ENCODE results near the gene RRP8. TPM values are rescaled to one million over a fixed set of nuclear protein-coding genes. Genes with fewer than 3 reads are reported as not detected.
A peak's percentile ranks its signal among the peaks of the same experiment; 100 is the strongest.

Gene RRP8
- total and polyA plus RNA-seq, 9 of the 15 experiments (the other 6 are each of a cell fraction or from before 2014, with no cell fraction given), result 5.7 to 47.3 (median 32.6) TPM

DNA sequence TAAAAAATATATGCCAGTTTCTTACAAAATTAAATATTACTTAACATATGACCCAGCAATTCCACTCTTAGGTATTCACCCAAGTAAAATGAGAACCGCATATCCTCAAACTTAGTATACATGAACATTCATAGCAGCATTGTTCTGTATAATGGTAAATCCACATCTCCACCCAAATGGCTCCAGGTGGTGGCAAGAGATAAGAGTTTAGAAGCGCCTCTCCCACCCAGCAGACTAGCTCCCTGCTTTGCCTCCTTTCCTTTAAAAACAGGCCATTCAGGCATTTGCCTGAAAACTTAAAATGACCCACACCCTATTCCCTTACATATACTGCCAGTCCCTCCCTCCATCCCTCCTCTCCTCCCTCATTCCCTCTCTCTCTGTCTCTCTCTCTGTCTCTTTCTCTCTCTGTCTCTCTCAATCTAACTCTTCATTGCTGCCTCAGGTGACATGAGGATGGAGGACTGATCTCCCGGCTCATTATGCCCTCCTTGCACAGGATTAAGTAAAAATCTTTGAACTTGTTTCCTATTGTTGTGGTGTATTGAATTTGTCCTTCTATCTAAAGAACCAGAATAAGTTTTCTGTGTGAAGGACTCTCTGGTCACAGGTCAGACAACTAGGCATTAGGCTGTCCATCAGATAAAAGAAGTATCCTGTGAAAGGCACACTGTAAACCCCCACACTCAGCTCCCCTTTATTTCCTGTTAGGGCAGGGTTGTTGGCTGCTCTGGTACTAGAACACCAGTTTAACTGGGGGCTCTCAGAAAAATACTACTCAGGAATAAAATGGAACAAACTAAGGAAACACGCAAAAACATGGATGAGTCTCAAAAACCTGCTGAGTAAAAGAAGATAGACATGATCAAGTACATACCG is 48.3 kb downstream of the RRP8 start (continued):
- TF ChIP-seq, protein P1, sequence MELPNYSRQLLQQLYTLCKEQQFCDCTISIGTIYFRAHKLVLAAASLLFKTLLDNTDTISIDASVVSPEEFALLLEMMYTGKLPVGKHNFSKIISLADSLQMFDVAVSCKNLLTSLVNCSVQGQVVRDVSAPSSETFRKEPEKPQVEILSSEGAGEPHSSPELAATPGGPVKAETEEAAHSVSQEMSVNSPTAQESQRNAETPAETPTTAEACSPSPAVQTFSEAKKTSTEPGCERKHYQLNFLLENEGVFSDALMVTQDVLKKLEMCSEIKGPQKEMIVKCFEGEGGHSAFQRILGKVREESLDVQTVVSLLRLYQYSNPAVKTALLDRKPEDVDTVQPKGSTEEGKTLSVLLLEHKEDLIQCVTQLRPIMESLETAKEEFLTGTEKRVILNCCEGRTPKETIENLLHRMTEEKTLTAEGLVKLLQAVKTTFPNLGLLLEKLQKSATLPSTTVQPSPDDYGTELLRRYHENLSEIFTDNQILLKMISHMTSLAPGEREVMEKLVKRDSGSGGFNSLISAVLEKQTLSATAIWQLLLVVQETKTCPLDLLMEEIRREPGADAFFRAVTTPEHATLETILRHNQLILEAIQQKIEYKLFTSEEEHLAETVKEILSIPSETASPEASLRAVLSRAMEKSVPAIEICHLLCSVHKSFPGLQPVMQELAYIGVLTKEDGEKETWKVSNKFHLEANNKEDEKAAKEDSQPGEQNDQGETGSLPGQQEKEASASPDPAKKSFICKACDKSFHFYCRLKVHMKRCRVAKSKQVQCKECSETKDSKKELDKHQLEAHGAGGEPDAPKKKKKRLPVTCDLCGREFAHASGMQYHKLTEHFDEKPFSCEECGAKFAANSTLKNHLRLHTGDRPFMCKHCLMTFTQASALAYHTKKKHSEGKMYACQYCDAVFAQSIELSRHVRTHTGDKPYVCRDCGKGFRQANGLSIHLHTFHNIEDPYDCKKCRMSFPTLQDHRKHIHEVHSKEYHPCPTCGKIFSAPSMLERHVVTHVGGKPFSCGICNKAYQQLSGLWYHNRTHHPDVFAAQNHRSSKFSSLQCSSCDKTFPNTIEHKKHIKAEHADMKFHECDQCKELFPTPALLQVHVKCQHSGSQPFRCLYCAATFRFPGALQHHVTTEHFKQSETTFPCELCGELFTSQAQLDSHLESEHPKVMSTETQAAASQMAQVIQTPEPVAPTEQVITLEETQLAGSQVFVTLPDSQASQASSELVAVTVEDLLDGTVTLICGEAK (IDR thresholded peaks at IDR 0.05), result no peak
- TF ChIP-seq, protein P1 (CRISPR knock-in tag; IDR thresholded peaks at IDR 0.05), result no peak
- TF ChIP-seq GATA2 (CRISPR knock-in tag; IDR thresholded peaks at IDR 0.05) (peak; percentile 74), NFE2 (IDR thresholded peaks at IDR 0.05; ENCODE audit: low read depth) (peak; percentile 54), SIRT6 (IDR thresholded peaks at IDR 0.05; ENCODE audit: low read depth, low read length) (no peak)
- TF ChIP-seq, protein P2, sequence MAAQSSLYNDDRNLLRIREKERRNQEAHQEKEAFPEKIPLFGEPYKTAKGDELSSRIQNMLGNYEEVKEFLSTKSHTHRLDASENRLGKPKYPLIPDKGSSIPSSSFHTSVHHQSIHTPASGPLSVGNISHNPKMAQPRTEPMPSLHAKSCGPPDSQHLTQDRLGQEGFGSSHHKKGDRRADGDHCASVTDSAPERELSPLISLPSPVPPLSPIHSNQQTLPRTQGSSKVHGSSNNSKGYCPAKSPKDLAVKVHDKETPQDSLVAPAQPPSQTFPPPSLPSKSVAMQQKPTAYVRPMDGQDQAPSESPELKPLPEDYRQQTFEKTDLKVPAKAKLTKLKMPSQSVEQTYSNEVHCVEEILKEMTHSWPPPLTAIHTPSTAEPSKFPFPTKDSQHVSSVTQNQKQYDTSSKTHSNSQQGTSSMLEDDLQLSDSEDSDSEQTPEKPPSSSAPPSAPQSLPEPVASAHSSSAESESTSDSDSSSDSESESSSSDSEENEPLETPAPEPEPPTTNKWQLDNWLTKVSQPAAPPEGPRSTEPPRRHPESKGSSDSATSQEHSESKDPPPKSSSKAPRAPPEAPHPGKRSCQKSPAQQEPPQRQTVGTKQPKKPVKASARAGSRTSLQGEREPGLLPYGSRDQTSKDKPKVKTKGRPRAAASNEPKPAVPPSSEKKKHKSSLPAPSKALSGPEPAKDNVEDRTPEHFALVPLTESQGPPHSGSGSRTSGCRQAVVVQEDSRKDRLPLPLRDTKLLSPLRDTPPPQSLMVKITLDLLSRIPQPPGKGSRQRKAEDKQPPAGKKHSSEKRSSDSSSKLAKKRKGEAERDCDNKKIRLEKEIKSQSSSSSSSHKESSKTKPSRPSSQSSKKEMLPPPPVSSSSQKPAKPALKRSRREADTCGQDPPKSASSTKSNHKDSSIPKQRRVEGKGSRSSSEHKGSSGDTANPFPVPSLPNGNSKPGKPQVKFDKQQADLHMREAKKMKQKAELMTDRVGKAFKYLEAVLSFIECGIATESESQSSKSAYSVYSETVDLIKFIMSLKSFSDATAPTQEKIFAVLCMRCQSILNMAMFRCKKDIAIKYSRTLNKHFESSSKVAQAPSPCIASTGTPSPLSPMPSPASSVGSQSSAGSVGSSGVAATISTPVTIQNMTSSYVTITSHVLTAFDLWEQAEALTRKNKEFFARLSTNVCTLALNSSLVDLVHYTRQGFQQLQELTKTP (IDR thresholded peaks at IDR 0.05; ENCODE audit: low read depth in 1 of 2, partially characterized antibody in 2 of 2), result peak in 1 of 2 experiments; percentile 73

Data from K562 (cell line).